IPS DF 4.7 (cell line): Measurements from ENCODE around the gene GLG1.

Experiments
- DNase-seq: peaks from one replicate; pipeline ENCODE4 v3.0.0-alpha.2; 2013; ENCODE audit warnings: low spot score; ENCODE audit errors: extremely low read depth

The GLG1 gene

GRCh38 chr16:74608944-74609343 is 2.0 kb upstream of the GLG1 start:
- DNase-seq: no peak

GRCh38 chr16:74608381-74608780 is 1.5 kb upstream of the GLG1 start:
- DNase-seq: no peak

GRCh38 chr16:74607962-74608356 is 1.0 kb upstream of the GLG1 start:
- DNase-seq: no peak

GRCh38 chr16:74607310-74607961 is 522 bp upstream of the GLG1 start:
- no peak for DNase-seq

- no peak for DNase-seq
Measured at GRCh38 chr16:74605746-74606520, 981 bp downstream of the GLG1 start.

- no peak for DNase-seq
Measured at GRCh38 chr16:74605332-74605731, 1.6 kb downstream of the GLG1 start.

GRCh38 chr16:74603848-74604247 is 3.1 kb downstream of the GLG1 start:
- DNase-seq: no peak

- DNase-seq: no peak
Measured at GRCh38 chr16:74601126-74601871, 5.6 kb downstream of the GLG1 start.

GRCh38 chr16:74596586-74596985 is 10.3 kb downstream of the GLG1 start:
- no peak for DNase-seq

- DNase-seq: no peak
Measured at GRCh38 chr16:74592847-74593246, 14.1 kb downstream of the GLG1 start.

GRCh38 chr16:74591876-74592650 is 14.9 kb downstream of the GLG1 start:
- DNase-seq: no peak

GRCh38 chr16:74586948-74587347 is 20.0 kb downstream of the GLG1 start:
- no peak for DNase-seq

- no peak for DNase-seq
Measured at GRCh38 chr16:74585846-74586443, 21.0 kb downstream of the GLG1 start.

- DNase-seq: no peak
Measured at GRCh38 chr16:74583926-74584666, 22.8 kb downstream of the GLG1 start.

- DNase-seq: no peak
Measured at GRCh38 chr16:74582970-74583369, 23.9 kb downstream of the GLG1 start.

GRCh38 chr16:74580833-74581232 is 26.1 kb downstream of the GLG1 start:
- no peak for DNase-seq

- DNase-seq: no peak
Measured at GRCh38 chr16:74578838-74579237, 28.1 kb downstream of the GLG1 start.

GRCh38 chr16:74578433-74578832 is 28.5 kb downstream of the GLG1 start:
- DNase-seq: no peak

- no peak for DNase-seq
Measured at GRCh38 chr16:74577882-74578366, 29.0 kb downstream of the GLG1 start.
